Activated CD4-positive, alpha-beta T cell treated with anti-CD3 and anti-CD28 coated beads, Interleukin-2, amount 50 U/mL, for 48 hours (primary cell): ENCODE measurements around the gene C3.

Source experiments
- DNase-seq, 2 experiments: peaks; one replicate each; pipeline ENCODE4 v3.0.0-alpha.2; 2020

Gene C3

GRCh38 chr19:6744381-6745301, 24.2 kb upstream of the C3 start:
- DNase-seq, result no peak

DNA sequence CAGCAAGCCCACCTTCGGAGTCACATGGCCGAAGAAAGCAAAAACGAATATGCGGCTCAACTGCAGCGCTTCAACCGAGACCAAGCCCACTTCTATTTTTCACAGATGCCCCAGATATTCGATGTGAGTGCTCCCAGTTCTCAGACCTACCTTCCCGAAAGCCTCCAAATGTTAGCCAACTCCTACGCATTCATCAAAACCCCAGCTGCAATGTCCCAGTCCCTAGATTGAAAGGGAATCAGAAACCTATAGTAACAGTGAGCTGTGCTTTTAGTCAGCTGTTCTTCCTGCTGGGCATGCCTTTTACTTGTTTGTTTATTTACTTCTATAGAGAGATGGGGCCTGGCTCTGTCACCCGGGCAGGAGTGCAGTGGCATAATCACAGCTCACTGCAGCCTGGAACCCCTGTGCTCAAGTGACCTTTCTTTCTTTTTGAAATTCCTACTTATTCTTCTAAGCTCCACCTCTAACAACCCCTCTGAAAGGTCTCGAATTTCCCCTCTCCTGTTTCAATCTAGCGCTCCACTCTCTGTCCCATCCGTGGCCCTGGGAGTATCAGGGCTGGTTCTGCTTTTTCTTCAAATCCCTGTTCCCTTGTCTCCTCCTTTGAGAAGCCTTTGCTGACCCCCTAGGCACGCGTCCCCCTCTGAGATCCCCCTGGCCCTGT, 23.4 kb upstream of the C3 start:
- DNase-seq, result no peak

GRCh38 chr19:6743066-6743465, 22.6 kb upstream of the C3 start:
- DNase-seq, result no peak

GRCh38 chr19:6740589-6741343, 20.3 kb upstream of the C3 start:
- DNase-seq, result peak in 1 of 2 experiments; percentile 24

GRCh38 chr19:6739883-6740588, 19.6 kb upstream of the C3 start:
- peak; percentile 37 to 52 for DNase-seq

DNA sequence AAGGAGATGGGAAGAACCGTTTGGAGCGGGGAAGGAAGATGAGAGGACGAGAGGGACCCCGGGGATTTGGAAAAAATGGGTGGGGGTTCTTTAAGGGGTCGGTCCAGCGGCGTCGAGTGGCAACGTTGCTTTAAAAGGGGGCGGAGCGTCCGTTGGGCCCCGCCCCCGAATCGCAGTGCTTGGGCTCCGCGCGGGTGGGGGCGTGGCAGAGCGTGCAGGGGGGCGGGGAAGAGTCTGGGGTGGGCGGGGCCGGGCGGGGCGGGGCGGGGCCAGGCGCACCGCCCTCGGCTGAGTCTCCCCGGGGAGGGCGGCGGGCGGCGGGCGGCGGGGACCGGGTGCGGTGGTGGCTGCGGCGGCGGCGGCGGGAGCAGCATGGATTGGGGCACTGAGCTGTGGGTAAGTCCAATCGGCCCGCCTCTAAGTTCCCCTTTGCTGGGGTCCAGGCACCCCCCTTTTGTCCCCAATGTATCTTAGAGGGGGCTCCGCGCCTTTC, 19.0 kb upstream of the C3 start, which contains the start of gene TRIP10:
TSS of gene TRIP10 (plus strand) at position 291 of the 493 bp plus-strand sequence. CDS start at position 373, 82 bp downstream.
- DNase-seq, result peak; percentile 77 to 79

- peak; percentile 37 to 47 for DNase-seq
Observed at GRCh38 chr19:6738787-6739389, 18.4 kb upstream of the C3 start.

DNA sequence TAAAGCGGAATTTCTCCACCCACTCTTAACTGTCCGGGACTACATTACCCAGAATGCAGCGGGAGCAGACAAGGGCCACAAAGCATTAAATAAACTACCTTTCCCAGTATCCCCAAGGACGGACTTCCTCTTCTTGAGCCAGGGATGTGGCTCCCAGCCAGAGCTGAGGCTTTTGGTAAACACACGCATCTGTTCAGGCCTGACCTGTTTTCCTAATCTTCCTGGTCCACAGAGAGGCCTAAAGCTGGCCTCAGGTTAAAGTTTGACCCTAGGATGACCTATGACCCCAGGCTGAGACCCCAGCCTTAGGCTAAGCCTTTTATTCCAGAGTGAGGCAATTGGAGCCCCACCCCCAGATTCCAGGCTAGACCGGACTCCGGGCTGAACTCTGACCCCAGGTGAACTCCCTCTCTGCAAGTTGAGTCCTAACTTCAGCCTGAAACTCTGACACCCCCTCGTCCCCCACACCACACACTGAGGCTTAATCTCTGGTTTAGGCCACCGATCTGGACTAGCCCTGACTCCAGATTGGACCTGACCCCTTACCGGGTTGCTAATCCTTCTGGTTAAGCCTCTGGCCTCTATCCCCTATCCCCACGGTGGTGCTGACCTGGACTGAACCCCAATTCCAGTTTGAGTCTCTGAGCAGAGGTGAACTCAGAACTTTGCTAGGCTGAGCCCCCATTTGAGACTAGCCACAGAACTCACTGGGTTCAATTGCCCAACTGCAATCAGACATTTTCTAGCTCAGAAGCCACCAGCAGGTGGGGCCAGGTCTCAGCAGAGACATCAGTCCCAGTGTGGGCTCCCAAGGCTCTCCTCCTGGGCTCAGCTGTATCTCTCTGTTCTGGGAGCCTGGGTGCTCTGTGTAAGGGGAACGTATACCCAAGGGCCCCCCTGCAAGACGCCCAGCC, 17.7 kb upstream of the C3 start:
- peak; percentile 81 to 87 for DNase-seq

- DNase-seq, result peak; percentile 99
Observed at GRCh38 chr19:6737284-6737872, 16.9 kb upstream of the C3 start, which contains the start of gene GPR108. GPR108 (minus strand) TSS chr19:6737580; CDS start chr19:6737576, 4 bp downstream.

DNA sequence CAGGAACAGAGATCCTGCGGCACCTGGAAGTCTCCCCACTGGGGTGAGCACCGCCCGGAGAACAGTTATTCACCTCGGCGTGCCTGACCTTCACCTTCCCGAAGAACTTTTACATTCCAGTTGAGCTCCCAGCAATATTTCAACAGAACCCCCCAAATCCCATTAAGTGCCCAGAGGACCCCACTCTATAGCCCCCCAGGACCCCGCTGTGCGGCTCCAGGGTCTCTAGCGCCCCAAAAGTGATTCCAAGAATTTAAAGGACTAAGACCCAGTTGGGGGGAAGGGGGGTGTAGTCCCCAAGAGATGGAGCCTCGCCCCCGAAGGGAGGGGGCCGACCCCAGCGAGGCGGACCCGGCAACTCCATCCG, 16.4 kb upstream of the C3 start:
- no peak for DNase-seq

DNA sequence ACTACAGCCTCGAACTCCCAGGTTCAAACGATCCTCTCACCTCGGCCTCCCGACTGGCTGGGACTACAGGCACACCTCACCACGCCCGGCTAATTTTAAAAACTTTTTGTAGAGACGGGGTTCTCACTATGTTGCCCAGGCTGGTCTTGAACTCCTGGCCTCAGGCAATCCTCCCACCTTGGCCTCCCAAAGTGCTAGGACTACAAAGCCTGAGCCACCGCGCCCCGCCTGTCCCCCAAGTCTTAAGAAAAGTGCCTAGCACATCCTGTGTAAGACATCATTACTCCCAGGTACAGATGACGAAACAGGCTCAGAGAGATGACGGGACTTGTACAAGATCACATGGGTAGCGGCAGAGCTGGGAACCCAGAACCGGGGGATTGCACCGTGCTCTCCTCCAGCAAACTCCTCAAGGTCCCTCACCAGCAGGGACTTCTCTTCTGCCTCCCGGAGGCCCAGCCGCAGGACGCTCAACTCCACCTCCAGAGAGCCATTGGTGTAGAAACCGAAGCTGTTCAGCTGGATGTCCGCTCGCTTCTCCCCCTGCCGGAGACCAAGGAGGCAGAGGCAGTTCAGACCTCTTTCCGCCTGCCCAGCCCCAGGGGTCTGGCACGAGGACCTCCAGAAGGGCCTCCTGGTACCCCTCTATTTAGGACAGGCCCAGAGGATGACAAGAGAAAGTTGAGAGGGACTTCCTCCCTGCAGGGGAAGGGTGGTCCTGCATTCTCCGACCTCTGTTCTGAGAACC, 15.9 kb upstream of the C3 start:
- DNase-seq, result peak; percentile 71 to 77

DNA sequence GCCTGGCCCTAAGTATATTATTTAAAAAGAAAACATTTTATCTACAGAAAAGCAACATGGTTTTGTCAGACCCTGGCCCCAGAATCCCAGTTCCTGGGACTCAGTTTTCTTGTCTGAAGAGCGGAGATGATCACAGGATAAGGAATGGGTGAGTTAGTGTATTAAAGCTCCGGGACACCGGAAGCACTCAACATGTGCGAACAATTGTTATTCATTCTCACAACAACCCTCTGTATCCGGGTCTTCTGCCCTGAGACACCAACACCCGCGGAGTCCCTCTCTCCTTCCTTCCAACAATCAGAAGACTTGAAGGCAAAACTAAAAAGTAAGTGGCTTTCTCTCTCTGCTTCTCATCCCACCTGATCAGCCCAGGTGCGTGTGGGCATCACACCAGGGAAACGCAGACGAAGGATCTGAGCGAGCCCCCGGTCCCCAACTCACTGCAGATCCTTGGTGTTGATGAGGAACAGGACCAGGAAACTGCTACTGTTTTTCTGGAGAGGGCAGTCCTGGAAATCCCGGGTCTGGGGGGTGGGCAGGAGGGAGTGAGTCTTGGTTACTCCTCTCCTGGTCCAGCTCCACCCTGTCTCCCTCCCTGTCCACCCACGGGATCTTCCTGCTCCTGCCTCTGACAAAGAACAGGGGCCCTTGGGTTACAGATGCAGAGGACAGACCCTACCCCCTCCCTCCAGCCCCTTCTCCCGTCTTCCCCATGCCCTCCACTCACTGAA, 14.9 kb upstream of the C3 start:
- DNase-seq, result no peak

- DNase-seq, result no peak
Observed at GRCh38 chr19:6734096-6734696, 13.7 kb upstream of the C3 start.

DNA sequence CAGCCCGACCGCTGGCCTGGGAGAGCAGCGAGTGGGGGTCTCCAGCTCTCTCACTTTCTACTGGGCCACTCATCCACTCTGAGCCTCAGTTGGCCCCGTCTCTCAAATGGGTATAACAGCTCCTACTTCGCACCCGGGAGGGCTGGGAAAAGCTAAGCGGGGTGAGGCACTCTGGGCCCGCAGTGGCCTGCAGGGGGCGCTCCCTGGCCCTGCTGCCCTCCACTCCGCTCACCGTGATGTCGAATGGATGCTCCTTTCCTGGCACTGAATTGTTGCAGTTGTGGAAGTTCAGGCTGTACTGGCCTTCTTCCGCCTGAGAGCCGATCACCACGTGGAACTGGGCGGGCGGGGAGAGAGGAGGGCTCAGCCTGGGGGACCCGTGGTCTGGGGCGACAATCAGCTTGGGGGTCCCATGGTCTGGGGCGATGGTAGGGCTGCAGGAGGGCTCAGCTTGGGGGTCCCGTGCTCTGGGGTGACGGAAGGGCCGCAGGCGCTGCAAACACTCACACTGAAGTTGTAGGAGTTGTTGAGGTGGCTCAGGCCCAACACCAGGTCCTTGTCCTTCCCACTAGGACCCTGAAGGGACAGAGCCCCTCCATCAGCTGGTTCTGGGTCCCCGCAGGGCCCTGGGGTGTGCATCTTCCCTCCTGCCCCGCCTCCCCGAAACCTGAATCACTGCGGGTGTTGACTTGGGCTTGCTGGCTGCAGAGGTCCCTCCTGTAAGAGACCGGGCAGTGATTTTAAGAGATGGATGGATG, 13.1 kb upstream of the C3 start:
- peak; percentile 29 to 34 for DNase-seq

DNA sequence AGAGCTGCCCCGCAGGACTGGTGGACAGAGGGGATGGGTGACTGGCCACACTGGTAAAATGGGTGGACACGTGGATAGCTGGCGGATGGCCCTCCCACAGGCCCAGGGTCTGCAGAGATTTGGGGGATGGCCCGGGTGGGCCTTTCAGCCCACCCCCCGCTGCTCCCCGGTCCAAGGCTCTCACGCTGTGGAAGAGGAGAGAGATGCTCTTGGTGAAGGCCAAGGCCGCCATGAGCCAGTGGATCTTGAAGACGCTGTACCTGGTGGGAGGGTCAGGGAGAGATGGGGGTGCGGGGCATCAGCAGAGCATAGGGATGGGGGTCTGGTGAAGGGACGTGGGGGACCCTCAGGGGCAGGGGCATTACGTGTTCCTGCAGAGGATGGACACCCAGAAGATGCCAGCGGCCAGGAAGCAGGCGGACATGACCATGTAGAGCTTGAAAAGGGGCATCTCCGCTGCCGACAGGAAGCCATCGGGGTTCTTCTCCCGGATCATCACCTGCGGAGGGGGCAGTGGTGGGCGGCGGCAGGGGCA, 12.4 kb upstream of the C3 start:
- DNase-seq, result no peak

- DNase-seq, result no peak
Observed at GRCh38 chr19:6731822-6732221, 11.4 kb upstream of the C3 start.

- no peak for DNase-seq
Observed at GRCh38 chr19:6730941-6731670, 10.7 kb upstream of the C3 start.
